ENCODE results near the gene NFKBIA.
A peak's percentile ranks its signal among the peaks of the same experiment; 100 is the strongest.
"Not testable (repeated sequence)": the region's sequence is repeated elsewhere in the genome, so short reads cannot be mapped to it uniquely, and the experiment has no call there.

NFKBIA gene

DNA sequence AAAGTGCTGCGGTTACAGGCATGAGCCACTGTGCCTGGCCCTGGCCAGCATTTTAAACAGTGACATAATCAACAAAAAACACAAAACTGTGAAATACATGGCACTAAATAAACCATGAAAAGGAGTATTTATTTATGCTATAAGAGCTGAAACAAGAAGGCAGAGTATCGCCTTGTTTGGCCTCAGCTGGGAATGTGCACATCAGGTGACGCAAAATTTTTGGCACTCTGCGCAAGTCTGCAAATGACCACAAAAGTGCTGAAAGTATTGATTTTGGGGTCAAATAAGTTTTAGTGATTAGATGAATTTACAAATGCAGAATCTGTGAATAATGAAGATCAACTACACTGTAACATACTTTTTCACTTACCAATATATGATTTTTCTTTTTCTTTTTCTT, 36.6 kb upstream of the NFKBIA start:
- Histone ChIP-seq H3K79me2 (ENCODE audit: control insufficient read depth, low read length) (no peaks in the 10 kb centered on the region), H3K27me3 (ENCODE audit: control insufficient read depth, low read length) (no peaks in the 10 kb centered on the region), H3F3A (ENCODE audit: control insufficient read depth, insufficient read depth) (no peaks in the 10 kb centered on the region), H3K4me1 (ENCODE audit: control insufficient read depth, low read length) (peaks cover 4% of the 10 kb centered on the region; the same call in 1 of the 2 replicates), H3K36me3 (ENCODE audit: control insufficient read depth, low read length) (no peaks in the 10 kb centered on the region), H3K4me3 (ENCODE audit: low read length) (no peak overlapping the region), H3K9me2 (replicated peaks; ENCODE audit: control insufficient read depth, low read length) (no peaks in the 10 kb centered on the region), H3K9me3 (ENCODE audit: control insufficient read depth, insufficient read depth, low read length) (no peaks in the 10 kb centered on the region), H4K20me1 (ENCODE audit: control insufficient read depth, insufficient read depth, low read depth, low read length) (no peaks in the 10 kb centered on the region), H3K4me2 (ENCODE audit: low read length) (no peak overlapping the region), H3K27ac (ENCODE audit: low read depth, low read length) (no peak overlapping the region)
- TF ChIP-seq EZH2phosphoT487 (IDR thresholded peaks at IDR 0.05; ENCODE audit: borderline replicate concordance, low read length): no peak
- TF ChIP-seq, protein P1, sequence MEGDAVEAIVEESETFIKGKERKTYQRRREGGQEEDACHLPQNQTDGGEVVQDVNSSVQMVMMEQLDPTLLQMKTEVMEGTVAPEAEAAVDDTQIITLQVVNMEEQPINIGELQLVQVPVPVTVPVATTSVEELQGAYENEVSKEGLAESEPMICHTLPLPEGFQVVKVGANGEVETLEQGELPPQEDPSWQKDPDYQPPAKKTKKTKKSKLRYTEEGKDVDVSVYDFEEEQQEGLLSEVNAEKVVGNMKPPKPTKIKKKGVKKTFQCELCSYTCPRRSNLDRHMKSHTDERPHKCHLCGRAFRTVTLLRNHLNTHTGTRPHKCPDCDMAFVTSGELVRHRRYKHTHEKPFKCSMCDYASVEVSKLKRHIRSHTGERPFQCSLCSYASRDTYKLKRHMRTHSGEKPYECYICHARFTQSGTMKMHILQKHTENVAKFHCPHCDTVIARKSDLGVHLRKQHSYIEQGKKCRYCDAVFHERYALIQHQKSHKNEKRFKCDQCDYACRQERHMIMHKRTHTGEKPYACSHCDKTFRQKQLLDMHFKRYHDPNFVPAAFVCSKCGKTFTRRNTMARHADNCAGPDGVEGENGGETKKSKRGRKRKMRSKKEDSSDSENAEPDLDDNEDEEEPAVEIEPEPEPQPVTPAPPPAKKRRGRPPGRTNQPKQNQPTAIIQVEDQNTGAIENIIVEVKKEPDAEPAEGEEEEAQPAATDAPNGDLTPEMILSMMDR (IDR thresholded peaks at IDR 0.05; ENCODE audit: low read depth, low read length, poor library complexity, severe bottlenecking): no peak

DNA sequence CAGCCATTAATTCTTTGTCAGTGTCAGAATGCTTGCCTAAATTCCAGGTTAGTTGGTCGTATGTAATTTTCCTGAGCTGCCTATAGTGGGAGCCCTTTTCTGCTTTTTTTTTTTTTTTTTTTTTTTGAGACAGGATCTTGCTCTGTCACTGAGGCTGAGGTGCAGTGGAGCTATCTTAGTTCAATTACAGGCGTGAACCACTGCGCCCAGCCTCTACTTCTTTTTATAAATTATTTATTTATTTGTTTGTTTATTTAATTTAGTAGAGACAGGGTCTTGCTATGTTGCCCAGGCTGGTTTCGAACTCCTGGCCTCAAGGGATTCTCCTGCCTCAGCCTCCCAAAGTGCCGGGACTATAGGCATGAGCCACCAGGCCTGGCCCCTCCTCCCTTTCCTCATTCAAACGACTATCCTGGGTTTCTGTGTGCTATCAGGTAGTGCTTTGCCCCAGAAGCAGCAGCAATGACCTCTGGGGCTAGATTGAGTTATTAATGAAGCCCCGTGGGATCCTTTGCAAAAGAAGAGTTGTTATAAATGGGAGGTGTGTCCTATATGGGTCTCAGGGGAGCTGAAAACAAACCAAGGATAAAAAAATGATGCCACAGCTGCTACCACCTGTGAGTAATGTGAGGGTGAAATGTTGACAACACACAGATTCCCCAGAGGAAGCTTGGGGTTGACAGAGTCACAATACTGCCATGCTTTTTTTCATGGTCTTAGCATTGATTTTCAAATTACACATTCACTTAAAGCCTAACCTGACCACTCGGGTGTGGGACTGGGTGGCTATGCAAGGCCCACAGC, 34.6 kb upstream of the NFKBIA start:
- Histone ChIP-seq H3K9me3 (ENCODE audit: control insufficient read depth, insufficient read depth, low read length) (no peaks in the 10 kb centered on the region), H3K4me2 (ENCODE audit: low read length) (no peak overlapping the region), H3K9me2 (replicated peaks; ENCODE audit: control insufficient read depth, low read length) (no peaks in the 10 kb centered on the region), H3K4me1 (ENCODE audit: control insufficient read depth, low read length) (peaks cover 4% of the 10 kb centered on the region; the same call in 1 of the 2 replicates), H4K20me1 (ENCODE audit: control insufficient read depth, insufficient read depth, low read depth, low read length) (no peaks in the 10 kb centered on the region), H3K27me3 (ENCODE audit: control insufficient read depth, low read length) (no peaks in the 10 kb centered on the region), H3K4me3 (ENCODE audit: low read length) (no peak overlapping the region), H3K79me2 (ENCODE audit: control insufficient read depth, low read length) (no peaks in the 10 kb centered on the region), H3F3A (ENCODE audit: control insufficient read depth, insufficient read depth) (no peaks in the 10 kb centered on the region), H3K36me3 (ENCODE audit: control insufficient read depth, low read length) (no peaks in the 10 kb centered on the region), H3K27ac (ENCODE audit: low read depth, low read length) (no peak overlapping the region)
- TF ChIP-seq, protein P1 (IDR thresholded peaks at IDR 0.05; ENCODE audit: low read depth, low read length, poor library complexity, severe bottlenecking): peak; percentile 54
- no peak for TF ChIP-seq EZH2phosphoT487 (IDR thresholded peaks at IDR 0.05; ENCODE audit: borderline replicate concordance, low read length)

DNA sequence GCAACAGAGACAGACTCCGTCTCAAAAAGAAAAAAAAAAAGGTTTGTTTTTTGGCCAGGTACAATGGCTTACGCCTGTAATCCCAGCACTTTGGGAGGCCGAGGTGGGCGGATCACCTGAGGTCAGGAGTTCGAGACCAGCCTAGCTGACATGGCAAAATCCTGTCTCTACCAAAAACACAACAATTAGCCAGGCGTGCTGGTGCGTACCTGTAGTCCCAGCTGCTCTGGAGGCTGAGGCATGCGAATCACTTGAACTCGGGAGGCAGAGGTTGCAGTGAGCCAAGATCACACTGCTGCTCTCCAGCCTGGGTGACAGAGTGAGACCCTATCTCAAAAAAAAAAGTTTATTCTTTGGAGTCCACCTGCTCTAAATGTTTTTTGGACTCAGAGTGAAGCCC, 33.9 kb upstream of the NFKBIA start:
- H4K20me1 ChIP-seq (ENCODE audit: control insufficient read depth, insufficient read depth, low read depth, low read length); H3K9me2 ChIP-seq (replicated peaks; ENCODE audit: control insufficient read depth, low read length); H3K4me1 ChIP-seq (ENCODE audit: control insufficient read depth, low read length); H3K79me2 ChIP-seq (ENCODE audit: control insufficient read depth, low read length); H3K27me3 ChIP-seq (ENCODE audit: control insufficient read depth, low read length); H3K4me2 ChIP-seq (ENCODE audit: low read length); H3F3A ChIP-seq (ENCODE audit: control insufficient read depth, insufficient read depth); H3K36me3 ChIP-seq (ENCODE audit: control insufficient read depth, low read length); H3K9me3 ChIP-seq (ENCODE audit: control insufficient read depth, insufficient read depth, low read length); H3K27ac ChIP-seq (ENCODE audit: low read depth, low read length); H3K4me3 ChIP-seq (ENCODE audit: low read length): not testable (repeated sequence)

DNA sequence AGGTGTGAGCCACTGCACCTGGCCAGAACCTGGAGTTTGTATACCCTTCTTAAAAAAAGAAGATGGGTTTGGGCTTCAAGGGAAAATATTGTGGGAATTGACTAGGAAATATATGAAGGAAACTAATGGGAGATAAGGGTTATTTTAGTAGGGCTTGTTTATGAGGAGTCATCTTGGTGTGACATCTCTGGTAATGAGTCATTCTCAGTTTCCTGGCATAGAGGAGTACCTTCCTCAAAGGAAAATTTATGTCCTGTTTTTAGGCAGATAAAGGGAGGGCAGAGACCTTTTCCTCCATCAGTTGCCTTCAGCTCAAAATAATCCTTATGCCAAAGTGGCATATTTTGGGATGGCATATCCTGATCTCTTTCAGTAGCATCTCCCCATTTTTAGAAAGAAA, 30.6 kb upstream of the NFKBIA start:
- H4K20me1 ChIP-seq (ENCODE audit: control insufficient read depth, insufficient read depth, low read depth, low read length): no peaks in the 10 kb centered on the region
- H3K9me2 ChIP-seq (replicated peaks; ENCODE audit: control insufficient read depth, low read length): no peaks in the 10 kb centered on the region
- H3K4me2 ChIP-seq (ENCODE audit: low read length): no peak overlapping the region
- H3K9me3 ChIP-seq (ENCODE audit: control insufficient read depth, insufficient read depth, low read length): no peaks in the 10 kb centered on the region
- no peak overlapping the region for H3K4me3 ChIP-seq (ENCODE audit: low read length)
- no peak overlapping the region for H3K27ac ChIP-seq (ENCODE audit: low read depth, low read length)
- no peaks in the 10 kb centered on the region for H3K79me2 ChIP-seq (ENCODE audit: control insufficient read depth, low read length)
- peaks cover 4% of the 10 kb centered on the region; the same call in 1 of the 2 replicates for H3K4me1 ChIP-seq (ENCODE audit: control insufficient read depth, low read length)
- H3K27me3 ChIP-seq (ENCODE audit: control insufficient read depth, low read length): no peaks in the 10 kb centered on the region
- H3K36me3 ChIP-seq (ENCODE audit: control insufficient read depth, low read length): no peaks in the 10 kb centered on the region
- TF ChIP-seq, protein P1 (IDR thresholded peaks at IDR 0.05; ENCODE audit: low read depth, low read length, poor library complexity, severe bottlenecking): no peak
- no peak for TF ChIP-seq EZH2phosphoT487 (IDR thresholded peaks at IDR 0.05; ENCODE audit: borderline replicate concordance, low read length)
- no peaks in the 10 kb centered on the region for H3F3A ChIP-seq (ENCODE audit: control insufficient read depth, insufficient read depth)
